HG03108 (cell line): ENCODE data around the gene MAGI2.
"Not testable (repeated sequence)": the region's sequence is repeated elsewhere in the genome, so short reads cannot be mapped to it uniquely, and the experiment has no call there.

ENCODE experiments used
- ATAC-seq: cut with Tn5 transposase; IDR thresholded peaks from one replicate; pipeline ENCODE4 v1.9.1; 2021; ENCODE audit warnings: moderate library complexity; ENCODE audit not compliant: unreplicated experiment

The MAGI2 gene

DNA sequence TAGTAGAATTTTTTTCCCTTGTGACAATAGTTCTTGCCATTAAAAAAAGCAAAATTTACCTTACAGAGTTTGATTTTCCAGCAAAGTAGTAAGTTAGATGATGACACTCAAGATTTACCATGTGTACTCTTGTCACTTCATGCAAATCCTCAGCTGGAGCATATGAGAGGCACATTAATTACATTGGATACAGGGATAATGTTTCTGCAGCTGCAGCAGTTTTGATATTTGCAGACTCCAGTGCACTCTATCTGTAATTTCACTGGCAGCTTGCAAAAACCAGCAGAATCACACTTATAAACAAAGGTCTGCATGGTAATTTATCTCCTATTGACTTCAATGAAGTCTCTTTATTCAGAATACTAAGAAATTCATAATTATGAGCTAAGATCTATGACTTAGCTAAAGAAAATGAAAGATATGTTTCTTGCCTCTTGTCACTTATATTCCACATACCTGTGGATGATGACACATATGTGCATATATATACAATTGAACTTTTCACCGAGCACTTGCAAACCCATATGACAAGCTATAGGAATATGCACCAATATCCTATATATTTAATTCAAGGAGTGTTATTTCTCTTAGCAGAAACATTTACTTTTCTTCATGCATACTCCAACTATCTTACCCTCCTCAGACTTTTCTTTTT, 1124.3 kb downstream of the MAGI2 start:
- no peak for ATAC-seq

DNA sequence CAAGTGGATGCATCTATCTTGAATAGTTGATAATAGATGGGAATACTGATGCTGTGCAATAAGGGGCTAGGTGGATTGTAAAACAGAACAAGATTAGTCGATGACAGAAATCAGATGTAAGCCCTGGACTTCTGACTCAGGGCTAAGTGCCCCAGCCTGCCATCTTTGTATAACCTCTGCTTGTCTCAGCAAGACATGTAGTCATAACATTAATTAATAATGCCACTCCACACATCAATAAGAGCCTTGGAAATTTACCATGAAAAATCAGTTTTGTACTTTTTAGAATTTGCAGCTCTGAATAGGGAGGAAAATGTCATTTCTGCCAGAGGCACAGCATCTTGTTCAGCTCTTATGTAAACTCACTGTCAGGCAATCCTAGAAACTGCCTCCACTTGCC, 1125.7 kb downstream of the MAGI2 start:
- ATAC-seq, result no peak

DNA sequence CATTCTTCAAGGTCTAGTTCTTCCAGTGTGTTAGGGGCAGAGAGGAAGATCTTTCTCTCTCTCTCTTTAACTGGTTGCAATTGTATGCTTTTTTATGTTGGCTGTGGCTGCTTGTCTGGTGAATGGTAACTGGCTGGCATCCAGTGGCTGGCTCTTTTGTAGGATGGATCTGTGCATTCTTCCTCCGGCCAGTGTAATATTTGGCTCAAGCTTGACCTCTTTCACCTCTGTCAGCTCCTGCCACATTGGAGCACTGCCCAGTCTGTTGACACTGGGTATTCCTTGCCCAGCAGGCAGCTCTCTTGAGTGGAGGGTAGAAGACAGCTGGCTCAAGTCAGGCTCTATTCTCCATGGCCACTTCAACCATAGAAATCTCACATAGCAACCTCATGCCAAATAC, 1126.6 kb downstream of the MAGI2 start:
- no peak for ATAC-seq

DNA sequence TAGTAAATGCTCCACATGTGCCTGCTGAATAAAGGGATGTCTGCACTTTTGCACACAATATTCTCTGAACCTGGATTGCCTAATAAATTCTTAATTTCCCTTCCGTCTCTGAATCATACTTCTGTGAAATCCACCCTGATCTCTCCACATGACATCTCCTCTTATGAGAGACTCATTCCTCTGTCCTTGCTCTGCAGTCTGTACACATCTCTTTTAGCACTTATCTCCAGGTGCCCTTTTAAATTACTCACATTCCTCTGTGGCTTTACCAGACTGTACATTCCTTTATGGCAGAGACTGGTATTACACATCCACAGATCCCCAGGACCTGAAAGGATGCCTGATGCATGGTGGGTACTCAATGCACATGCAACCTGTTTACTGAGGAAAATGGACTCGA, 1127.3 kb downstream of the MAGI2 start:
- no peak for ATAC-seq

DNA sequence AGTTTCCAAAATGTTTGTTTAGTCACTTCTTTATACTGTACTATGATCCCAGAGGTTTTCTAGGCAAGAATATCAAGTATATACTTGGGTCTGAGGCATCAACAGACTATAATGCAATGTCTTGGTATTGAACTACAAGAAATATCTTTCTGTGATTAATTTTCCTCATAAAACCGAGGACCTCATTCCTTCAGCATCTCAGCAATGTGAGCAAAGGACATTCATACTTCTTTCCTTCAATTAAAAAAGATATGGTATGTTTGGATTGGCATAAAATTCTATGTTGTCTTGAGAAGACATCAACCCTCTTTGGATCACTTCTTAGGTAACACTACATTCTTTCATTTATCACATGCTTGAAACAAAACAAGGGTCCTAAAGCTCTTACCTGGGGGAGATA, 1130.3 kb downstream of the MAGI2 start:
- no peak for ATAC-seq

DNA sequence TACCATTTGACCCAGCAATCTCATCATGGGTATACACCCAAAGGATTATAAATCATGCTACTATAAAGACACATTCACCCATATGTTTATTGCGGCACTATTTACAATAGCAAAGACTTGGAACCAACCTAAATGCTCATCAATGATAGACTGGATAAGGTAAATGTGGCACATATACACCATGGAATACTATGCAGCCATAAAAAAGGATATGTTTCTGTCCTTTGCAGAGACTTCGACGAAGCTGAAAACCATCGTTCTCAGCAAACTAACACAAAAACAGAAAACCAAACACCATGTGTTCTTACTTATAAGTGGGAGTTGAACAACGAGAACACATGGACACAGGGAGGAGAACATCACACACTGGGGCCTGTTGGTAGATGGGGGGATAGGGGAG, 1131.2 kb downstream of the MAGI2 start:
- ATAC-seq, result not testable (repeated sequence)

DNA sequence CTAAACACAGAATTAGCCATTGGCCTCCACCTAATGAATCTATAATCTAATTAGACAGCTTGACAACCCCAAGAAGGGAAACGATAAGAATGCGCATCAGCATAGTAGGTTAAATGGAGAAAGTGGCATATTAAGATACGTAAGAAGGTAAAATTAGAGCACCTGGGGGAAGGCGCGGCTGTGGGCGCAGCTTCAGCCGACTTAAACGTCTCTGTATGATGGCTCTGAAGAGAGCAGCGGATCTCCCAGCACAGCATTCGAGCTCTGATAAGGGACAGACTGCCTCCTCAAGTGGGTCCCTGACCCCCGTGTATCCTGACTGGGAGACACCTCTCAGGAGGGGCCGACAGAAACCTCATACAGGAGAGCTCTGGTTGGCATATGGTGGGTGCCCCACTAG, 1136.1 kb downstream of the MAGI2 start:
- ATAC-seq, result no peak

DNA sequence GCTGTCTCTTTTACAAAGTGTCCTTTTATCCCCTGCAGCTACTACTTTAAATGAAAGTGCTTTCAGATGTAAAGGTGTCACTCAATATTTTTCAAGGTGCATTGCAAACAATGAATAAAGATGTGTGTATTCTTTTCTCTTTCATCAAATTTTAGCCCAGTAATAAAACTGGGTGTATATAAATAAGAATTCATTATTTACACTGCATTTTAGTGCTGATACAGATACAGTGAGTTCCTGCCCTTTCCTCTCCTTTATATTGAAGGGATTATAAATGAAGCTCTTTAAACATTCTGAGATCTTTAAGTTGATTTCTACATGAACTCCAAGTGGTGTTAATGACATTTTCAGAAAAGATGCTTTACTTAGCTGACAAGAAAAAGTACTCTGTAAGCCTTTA, 1137.4 kb downstream of the MAGI2 start:
- ATAC-seq, result no peak

DNA sequence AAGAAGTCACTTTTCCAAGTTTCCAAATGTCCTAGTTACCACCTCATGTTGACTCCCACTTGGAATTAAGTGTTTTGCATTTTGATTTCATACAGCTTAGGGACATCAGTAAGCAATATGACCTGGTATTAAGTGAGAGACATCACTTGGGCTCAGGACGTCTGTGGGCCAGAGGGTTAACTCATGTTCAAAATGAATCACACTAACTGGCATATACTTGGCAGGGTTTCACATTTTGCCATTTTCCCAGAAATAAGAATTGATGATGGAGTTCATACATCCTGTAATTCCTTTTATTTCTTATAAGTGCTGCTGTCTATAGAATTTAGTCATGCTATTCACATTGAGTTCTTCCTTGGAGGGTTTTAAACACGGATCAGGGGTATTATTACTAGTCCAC, 1138.3 kb downstream of the MAGI2 start:
- ATAC-seq, result no peak

DNA sequence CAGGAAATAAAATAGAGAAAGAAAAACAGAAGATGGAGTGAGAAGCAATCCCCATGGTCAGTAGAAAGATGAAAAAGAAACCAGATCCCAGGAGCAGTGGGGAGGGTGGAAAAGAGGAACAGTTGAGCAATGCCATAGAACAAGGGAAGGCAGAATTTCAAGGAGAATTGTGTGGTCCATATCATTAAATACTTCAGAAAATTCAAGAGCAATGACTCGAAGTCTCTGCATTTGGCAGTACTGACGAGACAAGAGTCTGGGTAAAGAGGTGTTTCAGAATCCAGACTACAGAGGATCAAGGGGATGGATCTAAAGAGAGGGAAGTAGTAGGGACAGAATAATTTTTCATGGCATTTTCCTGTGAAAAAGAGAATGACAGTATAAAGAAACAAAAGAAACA, 1142.3 kb downstream of the MAGI2 start:
- no peak for ATAC-seq

DNA sequence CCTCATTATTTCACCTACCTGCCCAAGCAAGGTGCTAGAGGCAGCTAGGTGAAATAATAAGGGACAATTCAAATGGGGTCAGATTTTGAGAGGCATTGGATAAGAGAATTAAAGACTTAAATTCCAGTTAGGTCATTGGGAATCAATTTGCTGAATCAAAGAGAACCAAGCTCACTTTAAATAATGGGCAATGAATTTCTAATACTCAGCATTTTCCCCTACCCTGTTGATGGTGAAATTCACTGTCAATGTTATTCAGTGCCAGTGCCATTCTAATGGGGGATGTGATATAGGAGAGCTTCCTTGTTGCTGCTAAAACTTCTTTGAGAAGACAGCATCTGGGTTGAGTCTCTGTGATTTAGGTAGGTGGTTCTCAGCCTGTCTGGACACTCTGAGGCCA, 1145.6 kb downstream of the MAGI2 start:
- no peak for ATAC-seq

DNA sequence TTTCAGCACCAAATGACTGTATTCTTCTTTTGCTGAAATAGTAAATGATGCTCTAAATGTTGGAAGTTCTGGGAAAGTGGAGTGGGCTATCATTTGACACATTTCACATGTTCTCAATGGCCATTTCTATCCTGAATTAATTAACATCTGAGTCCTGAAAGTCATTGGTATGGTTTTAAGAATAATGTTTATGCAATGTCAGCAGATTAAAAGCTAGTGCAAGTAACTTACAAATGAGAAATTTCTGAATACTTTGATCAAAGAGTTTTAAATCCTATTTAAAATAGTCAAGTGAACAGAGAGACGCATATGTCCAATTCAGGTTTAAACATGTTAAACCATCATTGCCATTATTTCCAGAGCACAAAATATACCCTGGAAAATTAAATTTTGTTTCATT, 1146.8 kb downstream of the MAGI2 start:
- no peak for ATAC-seq

DNA sequence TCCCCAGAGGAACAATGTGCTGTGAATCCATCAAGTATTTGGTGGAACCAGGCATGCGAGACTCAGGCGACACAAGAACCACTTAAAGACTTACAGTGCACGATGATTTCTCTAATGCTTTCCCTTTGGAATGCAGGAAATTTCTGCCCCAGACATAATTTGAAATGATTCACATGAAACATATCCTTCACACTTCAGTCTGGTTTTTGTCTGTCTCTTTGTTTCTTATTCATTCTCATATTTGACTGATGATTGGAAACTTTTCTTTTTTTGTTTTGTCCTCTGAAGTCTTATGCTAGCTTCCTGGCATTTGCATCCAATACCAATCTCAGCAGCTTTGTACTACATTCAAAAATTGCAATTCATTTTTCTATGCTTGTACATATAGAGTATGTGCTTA, 1152.1 kb downstream of the MAGI2 start:
- no peak for ATAC-seq

DNA sequence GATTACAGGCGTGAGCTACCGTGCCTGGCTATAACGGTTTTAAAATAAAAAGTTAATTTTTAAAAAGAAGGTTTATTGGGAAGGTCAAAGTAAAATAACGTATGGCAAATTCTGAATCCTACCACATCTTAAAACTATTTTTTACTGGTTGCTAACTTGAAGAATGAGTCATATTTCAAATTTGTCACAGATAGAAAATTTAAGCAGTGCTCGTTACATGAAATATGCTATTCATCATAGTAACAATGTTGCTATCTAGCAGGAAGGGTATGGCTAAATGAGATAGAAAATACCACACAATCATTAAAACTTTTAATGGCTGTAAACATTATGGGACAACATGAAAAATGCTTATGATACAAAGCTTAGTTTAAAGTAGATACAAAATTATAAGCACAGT, 1154.4 kb downstream of the MAGI2 start:
- ATAC-seq, result no peak

DNA sequence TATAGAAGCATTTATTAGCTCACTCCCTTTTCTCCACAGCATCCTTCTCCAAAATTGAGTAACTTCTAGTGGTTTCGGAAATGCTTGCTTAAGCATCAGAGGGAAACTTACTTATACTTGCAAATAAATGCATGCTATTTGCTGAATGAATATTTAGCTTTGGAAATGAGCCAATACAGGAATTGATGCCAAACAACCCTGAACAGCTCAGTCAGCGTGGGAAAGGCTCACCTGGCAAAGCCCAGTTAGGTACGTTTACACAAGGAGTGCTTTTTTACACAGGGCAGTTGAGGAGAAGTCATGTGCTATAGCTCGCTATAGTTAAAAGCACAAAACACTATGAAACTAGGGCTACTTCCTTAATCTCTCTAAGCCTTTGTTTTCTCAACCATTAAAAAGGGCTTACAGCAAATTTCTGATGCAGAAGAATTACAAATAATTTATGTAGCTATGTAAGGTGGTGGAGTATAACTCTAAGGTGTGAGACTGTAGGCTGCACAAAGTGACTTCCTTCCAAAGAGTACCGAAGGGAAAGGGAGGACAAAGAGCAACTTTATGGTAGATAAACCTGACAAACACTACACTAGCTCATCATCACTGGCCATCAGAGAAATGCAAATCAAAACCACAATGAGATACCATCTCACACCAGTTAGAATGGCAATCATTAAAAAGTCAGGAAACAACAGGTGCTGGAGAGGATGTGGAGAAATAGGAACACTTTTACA, 1156.7 kb downstream of the MAGI2 start:
- no peak for ATAC-seq

DNA sequence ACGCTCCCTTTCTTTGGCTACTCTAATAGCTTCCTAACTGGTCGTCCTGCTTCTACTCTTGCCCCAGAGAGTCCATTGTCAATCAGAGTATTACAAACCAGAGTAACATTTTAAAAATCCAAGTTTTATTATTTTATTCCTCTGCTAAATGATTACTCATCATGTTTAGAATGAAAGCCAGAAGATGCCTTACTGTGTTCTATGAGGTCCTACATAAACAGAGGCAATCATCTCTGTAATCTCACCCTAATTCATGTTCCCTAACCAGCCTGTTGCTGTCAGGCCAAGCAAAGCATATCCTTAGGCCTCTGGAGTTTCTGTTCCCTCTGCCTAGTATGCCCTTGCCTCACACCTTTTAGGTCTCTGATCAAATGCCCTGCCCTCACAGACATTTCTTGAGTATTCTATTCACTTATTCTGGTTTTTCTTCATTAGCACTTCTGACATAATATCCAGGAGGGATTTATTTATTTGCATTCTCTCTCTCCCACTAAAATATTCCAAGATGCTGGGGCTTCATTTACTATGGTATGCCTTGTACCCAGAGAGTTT, 1157.3 kb downstream of the MAGI2 start:
- no peak for ATAC-seq

DNA sequence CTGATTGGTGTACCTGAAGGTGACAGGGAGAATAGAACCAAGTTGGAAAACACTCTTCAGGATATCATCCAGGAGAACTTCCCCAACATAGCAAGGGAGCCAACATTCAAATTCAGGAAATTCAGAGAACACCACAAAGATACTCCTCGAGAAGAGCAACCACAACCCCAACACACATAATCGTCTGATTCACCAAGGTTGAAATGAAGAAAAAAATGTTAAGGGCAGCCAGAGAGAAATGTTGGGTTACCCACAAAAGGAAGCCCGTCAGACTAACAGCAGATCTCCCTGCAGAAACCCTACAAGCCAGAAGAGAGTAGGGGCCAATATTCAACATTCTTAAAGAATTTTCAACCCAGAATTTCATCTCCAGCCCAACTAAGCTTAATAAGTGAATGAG, 1164.0 kb downstream of the MAGI2 start:
- not testable (repeated sequence) for ATAC-seq

DNA sequence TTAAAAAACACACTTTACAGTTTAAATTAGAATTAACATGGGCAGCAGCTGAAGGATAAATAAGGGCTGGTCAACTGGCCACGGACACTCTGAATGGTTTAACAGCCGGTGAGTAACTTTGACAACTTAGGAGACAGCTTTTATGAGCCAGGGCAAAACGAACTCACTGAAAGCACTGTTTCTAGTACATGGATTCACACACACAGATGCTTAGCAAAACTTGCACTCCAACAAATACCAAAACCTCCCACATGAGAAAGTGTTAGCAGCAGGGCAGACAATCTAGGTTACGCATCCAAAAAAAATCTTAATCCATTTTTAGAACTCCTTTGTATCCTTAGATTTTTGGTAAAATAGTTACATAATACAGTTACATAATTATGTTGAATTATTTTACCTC, 1168.5 kb downstream of the MAGI2 start:
- ATAC-seq, result no peak

DNA sequence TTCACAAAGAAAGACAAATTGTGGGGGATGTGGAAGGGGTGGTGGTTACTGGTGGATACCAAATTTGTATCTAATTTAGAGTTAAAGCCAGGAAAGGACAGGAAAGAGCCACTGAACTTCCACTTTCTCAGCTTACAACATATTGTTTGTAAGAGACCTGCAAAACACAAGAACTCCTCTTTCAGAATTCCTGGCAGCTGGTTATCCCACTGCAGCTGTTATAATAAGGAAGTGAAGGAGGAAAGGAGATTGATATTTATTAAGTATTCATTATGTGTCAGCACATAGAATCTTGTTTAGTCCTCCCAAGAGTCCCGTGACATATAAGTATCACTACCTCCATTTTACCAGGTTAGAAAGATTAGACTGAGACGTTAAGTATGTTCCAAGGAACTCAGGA, 1173.2 kb downstream of the MAGI2 start:
- no peak for ATAC-seq

DNA sequence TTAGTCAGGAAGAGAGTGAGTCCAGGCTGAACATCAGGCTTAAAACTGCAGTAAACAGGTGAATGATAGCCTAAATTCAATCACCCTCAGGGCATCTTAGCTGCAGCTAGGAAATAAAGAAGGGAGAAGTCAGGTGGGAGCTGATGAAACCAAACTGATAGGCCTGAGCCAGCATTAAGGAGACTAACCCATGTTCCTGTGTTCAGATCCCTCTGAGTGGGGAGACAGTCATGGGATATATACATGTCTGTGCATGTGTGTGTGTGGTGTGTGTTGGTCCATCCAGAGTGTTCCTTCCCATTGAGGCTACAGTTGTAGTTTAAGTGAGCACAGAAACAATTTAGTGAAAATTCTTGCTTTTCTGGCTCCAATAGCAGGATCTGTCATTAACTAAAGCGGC, 1174.0 kb downstream of the MAGI2 start:
- ATAC-seq, result no peak

DNA sequence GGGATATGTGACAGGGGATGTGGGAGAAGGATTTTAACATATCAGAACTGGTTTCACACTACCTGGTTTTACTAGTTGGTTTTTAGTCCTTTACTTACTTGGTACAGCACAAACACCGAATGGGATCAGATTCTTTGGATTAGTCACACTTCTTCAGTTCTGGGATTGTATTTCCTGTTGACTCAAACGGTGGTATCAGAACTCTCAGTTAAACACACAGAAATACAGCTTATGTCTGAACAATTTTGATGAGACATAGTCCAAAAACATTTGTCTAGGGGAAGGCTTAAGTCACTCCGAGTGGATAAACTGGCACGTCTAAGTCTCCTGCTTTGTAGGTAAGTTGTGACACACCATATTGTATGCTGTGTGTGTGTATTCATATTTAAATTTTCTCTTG, 1174.4 kb downstream of the MAGI2 start:
- no peak for ATAC-seq

DNA sequence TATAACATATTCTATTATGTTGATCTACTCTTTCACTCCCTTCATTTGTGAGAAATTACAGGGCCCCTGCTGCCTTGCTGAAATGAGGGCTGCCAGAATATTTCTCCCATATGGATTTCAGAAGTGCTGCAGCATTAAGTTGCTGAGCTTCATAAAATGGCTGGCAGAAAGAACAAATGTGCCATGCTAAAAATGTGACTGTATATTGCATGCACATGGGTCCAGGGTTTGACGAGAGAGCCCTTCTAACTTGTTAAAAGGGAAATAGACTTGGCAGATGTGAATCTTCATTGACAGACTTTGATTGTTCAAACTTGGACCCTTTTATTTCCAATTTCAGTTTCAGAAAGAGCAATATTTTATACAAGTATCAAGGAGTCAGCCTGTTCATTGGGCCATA, 1186.3 kb downstream of the MAGI2 start:
- ATAC-seq, result no peak

DNA sequence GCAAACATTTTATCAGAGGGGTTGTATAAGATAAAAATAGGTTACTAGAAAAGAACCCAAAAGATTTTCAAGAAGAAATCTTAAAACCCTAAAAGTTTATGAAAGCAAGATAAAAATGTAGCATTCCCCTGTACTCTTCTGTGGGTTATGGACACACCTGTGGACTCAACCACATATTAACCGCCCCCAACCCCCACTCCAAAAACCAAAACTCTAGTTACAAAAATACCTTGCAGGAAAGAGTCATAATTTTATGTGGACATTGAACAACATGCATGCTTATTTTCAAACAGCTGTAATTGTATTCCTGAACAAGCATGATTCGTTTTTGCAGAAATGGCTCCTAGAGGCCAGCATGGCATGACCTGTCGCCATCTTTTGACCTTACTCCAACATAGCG, 1188.0 kb downstream of the MAGI2 start:
- no peak for ATAC-seq
